Renal cortex interstitium (tissue), 11 donors: ENCODE data around the gene C16orf92. TPM values are rescaled to one million over a fixed set of nuclear protein-coding genes. Genes with fewer than 3 reads are reported as not detected.
"Not testable (repeated sequence)": the region's sequence is repeated elsewhere in the genome, so short reads cannot be mapped to it uniquely, and the experiment has no call there.

Source experiments
- DNase-seq, 11 donors: peaks; one replicate each; pipeline ENCODE4 v3.0.0-alpha.2; 2013; ENCODE audit warnings: low read depth in 9 of 11, low spot score in 4 of 11; ENCODE audit errors: extremely low read depth in 1 of 11
- polyA plus RNA-seq, 3 donors: library from polyadenylated mRNA; unstranded; fragments of 120-200 nt; gene quantifications; one replicate each; pipeline ENCODE4 v1.2.1, GENCODE V29; 2013; ENCODE audit not compliant: insufficient read length in 3 of 3

The C16orf92 gene
- polyA plus RNA-seq, 3 donors = not detected

DNA sequence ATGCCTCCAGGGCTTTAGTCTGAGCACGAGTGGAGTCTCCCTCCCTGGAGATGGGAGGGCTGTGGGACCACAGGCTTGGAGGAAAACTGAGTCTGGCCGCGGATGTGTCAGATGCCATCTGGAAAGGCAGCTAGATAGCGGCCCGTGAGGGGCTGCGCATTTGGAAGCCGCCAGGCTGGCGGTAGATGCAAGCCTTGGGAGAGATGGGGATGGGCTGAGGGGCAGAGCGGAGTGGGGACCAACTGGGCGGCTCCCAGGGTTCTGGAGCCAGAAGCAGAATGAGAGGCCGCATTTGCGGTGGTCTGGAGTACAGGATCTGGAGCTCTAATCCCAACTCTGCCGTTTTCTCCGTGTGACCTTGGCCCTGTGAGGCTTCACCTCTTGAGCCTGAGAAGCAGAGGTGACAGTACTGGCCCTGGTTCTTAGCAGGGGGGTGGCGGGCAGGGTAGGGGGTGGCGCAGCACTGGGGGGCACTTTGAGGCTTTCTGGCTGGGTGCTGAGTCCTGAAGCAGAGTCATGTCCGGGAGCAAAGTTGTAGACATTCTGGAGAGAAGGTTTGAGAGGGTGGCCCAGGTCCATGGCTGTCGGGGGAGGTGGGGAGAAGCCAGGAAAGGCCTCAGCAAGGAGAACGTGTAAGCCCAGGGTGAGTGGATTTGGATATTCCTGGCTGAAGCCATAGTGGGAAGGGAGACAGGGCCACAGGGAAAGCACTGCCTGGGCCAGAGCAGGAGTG is 20.2 kb upstream of the C16orf92 start:
- DNase-seq = no peak

DNA sequence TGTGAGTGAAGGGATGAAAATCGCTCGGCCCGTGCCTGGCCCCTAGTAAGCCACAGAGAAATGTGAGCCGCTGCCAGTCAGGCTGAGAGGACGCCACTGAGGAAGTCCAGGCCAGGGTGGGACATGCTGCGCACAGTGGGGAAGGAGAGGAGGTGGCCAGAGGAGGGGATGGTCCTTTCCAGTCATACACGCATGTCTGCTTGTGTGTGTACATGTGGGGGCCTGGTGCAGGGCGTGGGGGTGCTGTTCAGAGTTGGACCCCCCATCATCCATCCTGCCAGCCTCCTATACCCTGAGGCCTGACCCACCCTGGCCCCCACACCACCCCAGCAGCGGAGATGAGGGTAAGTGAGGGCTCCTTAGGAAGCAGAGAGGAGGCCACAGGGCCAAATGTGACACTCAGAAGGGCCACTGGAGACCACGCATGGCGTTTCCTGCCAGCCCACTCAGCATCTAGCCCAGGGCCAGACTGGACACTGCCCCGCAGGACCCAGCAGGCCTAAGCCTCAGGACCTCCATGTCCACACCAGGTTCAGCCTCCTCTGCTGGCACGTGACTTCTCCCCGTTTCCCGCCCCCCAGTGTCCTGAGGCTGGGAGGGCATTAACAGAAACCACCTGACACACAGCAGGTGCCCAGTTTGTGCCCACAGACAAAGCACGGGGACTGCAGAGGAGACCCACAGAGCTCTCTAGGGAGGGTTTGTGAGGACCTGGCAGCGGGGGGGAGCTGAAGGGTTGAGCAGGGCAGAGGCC is 19.2 kb upstream of the C16orf92 start:
- DNase-seq = no peak

DNA sequence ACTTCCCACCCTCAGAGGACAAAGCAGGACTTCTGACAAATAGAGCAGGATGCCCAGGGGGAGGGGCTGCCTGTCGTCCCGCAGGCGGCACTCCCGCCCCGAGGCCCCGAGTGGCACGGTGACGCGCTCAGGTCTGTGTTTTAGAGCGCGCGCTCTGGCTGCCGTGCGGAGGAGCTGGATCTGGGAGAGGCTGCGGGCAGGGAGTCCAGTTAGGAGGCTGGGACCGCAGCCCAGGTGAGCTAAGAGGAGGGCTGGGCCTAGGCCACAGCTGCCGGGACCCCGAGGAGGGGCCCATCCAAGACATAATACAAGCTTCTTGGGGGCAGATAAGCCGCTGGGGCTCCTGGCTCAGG is 18.6 kb upstream of the C16orf92 start:
- no peak for DNase-seq

DNA sequence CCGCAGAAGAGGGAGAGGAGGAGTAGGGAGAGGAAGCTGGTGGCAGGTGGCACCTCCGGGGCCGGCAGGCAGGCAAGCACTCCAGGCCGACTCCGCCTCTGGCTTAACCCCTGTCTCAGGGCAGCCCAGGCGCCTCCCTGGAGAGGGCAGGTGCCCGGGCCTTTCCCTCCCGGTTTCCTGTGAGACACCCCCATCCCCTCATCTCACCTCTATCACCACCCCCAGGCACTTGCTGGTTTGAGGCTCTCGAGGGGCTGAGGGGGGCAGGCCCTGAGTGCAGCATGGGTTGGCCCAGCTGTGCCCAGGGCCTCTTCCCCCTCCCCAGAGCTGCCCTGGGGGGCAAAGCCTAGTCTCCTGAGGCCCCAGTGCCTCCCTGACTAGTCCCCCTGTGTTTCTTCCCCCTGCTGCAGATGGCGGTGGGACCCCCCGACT is 18.2 kb upstream of the C16orf92 start:
- no peak for DNase-seq

DNA sequence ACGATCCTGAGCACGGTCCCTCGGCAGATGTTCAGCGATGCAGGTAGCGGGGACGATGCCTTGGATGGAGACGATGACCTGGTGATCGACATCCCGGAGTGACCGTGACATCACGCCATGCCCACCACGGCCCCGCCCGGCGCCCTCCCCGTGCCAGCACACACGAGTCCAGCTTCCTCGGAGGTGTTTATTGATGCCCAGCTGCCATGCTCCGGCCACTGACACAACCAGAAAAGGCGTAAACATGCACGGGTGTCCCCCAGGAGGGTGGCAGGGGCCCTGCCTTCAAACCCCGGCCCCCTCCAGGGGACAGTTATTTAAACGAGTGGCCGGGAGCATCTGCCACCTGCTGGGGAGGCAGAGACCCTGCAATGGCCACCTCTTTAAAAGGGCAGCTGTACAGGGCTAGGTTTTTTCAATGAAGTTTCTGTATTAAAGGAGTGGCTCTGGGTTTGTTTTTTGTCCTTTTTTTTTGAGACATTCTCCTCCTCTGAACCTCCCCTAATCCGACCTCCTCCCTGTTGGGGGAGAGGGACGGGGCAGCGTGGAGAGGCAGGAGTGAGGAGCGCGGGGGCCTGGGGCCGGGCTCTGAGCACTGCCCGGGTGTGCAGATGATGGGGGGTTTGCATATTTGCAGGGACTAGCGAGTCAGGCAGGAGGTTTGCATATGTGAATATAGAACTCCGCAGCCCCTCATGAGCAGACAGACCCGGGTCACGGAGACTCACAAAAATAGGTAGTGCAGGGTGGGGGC is 17.5 kb upstream of the C16orf92 start:
- DNase-seq = no peak

DNA sequence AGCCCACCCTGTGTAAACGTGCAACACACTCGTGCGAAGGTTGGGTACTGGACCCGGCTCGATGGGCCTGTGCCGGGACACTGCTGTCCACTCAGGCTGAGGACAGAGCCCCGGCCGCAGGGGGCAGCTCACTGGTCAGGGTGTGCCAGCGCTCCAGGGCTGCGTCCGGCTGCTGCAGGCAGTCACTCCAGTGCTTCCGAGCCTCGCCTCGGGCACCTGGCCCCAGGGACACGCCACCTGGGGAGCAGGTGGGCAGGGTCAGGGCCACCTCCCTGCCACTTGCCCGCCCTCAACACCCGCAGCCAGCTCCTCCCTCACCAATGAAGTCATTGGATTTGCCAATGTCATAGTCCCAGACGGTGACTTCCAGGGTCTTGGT is 16.9 kb upstream of the C16orf92 start:
- no peak for DNase-seq

DNA sequence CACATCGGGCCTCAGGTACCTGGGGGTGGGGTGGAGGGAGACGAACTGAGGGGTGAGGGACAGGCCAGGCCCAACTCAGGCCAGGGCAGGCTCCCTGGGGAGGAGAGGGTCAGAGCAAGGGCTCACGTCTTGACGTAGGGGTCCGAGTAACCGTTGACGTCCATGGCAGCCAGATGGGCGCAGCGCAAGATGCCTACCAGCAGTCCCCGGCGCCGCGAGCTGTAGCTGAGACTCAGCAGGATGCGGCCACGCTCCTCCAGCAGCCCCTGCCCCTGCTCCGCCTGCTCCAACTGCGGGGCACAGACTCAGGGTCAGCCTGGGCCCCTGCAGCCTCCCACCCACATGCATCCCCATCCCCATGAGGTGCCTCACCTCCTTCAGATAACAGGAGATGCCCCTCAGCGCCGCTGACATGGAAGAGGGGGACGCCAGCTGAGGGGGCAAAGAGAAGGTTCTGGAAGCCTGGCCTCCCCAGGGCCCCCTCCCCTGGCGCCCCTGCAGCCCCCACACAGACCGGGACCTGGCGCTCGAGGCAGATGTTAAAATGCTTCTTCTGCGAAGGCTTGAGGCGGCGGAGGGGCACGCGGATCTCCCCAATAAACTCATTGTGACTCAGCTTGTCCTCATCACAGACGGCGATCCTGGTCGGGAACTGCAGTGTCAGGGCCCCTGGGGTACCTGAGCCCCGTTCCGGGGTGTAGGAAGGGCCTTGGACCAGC is 16.2 kb upstream of the C16orf92 start:
- DNase-seq = no peak

DNA sequence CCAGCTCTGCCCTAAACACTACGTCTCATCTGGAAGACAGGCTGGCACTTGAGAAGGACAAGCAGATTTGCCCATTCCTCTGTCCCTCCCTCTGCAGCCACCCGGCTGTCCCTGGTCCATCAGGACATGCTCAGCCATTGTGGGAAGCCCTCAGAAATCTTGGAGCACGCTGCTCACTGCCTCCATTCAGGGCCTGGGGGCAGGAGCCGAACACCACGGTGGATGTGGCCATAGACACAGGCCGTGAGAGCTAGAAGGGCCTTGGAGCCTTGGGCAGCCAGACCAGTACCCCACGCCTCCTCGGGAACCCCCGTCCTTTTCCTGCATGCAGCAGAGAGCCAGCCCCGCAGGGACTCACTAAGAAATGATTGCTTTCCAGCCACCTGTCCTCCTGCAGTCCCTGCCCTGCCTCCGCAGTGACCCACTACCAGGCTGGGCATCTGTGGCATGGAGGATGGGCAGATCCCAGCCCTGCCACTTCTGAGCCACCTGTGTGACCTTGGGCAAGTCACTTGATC is 15.6 kb upstream of the C16orf92 start:
- no peak for DNase-seq

DNA sequence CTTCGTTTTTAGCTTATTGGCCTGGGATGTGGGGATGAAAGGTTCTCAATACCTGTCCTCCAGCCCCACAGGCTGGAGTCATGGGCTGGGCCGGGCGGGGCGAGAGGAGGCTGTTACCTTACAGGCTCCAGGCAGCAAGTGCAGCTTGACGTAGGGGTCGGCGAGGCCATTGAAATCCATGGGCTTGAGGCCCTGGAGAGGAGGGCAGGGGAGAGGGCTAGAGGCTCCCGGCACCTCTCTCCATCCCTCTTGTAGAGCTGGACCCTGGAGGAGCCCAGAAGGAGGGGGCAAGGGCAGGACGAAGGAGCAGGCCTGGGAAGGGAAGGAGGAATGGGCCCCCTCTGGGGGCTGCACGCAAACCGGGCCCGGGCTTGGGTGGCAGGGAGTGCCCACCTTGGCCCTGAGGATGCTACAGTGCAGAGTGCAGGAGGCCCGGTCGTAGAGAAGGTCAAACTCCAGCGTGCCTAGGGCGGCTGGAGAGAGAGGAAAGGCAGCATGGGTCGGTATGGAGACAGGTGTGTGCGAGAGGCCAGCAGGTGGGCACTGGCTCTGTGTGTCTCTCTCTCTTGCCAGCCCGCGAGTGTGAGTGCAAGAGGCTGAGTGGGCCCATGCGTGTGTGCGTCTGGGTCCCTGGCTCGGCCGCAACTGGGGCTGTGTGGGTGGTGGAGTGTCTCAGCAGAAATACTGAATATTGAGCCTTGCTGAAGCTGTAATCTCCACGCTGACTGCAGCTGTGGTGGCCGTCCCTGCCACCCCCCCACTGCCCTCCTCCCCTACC is 13.7 kb upstream of the C16orf92 start:
- no peak for DNase-seq

DNA sequence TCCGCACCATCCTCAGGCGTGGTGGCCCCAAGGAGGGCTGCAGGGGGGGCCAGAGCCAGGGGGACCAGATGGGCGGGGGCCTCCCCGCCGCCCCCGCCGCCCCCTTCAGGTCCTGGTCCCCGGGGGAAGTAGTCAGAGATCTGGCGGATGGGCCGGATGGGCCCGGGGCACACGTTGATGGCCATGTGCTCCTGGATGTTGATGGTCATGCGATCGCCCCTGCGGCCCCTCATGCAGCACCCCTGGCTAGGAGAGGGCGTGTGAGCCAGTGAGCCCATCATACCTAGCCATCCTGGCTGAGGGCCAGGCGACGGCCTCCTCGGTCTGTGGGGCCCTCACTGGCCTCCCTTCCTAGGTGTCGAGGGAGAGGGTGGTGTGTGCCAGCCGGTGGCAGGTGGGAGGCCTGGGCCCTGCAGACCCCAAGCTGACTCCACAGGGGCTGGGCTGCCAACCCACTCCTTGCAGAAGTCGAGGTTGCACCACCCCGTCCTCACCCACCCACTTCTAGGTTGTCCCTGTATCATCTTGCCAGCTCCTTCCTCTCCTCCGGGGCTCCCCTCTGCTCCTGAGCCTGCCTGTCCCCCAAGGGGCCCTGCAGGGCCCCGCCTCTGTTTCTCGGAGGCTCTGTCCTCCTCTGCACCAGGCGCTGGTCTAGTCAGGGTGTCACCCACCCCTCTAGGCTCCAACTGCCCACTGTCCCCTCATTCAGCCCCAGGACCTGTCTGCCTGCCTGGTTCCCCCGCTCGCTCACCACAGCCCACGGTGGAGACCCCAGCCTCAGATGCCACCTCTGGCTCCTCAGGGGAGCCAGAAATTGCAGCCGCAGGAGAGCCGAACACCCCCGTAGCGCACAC is 12.8 kb upstream of the C16orf92 start:
- DNase-seq = no peak

DNA sequence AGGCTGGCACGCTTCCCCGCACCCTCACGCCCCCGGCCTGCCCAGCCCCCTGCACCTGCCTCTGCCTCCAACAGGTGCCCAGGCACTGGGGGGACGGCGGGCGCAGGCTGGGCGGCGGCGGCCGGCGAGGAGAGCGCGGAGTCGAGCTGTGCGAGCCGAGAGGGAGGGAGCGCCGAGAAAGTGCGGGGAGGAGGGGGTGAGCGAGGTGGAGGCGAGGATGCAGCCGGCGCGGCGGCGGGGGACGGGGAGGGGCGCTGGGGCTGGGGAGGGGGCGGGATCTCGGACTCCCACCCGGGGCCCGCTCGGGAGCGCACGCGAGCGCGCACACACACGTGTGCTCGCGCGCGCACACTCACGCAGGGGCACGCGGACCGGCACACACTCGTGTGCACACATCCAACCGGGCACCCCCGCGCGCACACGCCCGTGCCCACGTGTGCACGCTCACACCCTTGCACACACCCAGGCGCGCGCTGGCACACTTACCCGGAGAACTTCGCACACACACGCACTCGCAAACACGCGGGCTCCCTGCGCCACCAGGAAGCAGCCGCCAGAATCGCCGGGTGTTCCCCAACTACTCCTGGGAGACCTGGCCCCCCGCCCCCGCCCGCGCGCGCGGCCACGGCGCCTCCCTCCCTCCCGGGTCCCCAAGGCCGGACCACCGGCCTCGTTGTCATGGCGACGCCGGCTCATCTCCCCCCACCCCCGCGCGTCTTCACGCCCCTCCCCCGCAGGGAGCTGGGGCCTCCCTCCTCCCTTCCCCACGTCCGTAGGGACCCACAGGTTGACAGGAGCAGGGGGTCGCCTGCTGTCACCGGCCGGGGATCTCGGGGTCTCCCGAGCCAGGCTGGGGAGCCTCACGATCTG is 11.9 kb upstream of the C16orf92 start, which contains the start of gene DOC2A:
TSS of gene DOC2A (minus strand) at position 184 of the 870 bp plus-strand sequence. CDS start 805 bp downstream, outside the sequence.
- DNase-seq = no peak

DNA sequence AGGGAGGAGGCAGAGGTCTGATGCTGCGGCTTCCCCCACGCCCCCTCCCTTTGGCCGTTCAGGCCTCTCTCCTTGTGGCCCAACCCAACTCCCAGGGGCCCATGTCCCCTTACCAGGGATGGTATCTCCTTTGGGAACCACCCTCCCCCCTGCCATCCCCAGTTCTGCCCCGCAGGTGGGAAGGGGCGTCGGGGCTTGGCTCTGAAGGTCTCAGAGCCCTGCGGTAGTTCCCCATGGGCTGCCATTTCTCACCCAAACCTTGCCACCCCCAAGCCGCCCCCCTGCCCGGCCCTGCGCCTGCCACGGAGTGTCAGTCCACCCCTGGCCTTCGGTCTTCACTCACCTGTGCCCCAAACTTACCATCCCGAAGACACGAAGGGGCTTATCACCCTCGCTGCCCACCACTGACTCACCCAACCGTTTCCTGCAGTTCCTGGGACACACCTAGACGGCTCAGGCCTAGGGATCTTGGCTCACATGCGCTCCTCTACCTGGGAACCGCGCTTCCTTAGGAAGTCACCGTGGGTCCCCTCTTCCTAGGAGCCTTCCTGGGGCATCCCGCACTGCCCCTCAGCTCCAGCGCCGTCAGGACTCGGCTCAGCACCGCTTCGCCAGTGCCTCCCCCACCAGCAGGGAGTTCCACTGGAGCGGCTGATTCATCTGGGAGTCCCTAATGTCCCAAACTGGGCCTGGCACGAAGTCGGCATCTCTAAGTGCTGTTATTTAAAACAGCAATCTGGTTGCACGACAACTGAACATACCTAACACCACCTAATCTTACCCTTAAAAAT is 11.1 kb upstream of the C16orf92 start:
- no peak for DNase-seq

DNA sequence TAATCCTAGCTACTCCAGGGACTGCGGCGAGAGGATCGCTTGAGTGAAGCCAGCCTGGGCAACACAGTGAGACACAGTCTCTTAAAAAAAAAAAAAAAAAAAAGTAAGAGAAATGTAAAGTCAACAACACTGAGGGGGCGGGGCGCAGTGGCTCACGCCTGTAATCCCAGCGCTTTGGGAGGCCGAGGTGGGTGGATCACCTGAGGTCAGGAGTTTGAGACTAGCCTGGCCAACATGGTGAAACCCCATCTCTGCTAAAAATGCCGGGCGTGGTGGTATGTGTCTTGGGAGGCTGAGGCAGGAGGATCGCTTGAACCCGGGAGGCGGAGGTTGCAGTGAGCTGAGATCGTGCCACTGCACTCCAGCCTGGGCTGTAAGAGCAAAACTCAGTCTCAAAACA is 10.4 kb upstream of the C16orf92 start:
- DNase-seq = not testable (repeated sequence)

DNA sequence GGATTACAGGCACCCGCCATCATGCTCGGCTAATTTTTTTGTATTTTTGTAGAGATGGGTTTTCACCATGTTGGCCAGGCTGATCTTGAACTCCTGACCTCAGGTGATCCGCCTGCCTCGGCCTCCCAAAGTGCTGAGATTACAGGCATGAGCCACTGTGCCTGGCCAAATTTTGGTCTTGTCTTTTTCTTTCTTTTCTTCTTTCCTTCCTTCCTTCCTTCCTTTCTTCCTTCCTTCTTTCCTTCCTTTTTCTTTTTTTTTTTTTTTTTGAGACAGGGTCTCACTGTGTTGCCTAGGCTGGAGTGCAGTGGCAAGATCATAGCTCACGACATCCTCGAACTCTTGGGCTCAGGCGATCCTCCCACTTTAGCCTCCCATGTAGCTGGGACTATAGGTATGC is 7.5 kb upstream of the C16orf92 start:
- not testable (repeated sequence) for DNase-seq

DNA sequence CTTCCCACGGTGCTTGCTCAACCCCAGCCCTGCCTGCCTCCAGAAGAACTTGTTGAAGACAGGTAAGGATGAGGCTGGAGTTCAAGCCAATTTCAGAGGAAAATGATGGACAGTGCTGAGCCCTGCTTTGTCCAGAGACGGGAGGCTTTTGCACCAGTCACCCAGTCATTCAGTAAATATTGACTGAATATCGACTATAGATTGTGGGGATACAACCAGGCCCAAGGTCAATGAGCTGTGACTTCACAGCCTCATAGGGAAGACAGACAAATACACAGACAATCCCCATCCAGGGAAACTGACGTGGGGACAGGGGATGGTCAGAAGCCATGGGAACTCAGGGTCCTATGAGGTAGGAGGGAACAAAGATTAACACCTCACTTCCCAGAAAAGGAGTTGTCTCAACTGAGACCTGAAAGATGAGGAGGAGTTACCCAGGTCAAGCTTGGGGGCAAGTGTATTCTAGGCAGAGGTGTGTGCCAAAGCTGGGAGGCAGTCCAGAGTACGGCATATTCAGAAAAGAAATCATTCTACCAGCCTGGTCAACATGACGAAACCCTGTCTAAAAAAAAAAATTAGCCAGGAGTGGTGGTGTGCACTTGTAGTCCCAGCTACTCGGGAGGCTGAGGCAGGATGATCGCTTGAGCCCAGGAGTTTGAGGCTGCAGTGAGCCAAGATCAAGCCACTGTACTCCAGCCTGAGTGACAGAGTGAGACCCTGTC is 6.3 kb upstream of the C16orf92 start:
- DNase-seq = no peak
